G401 (cell line): ENCODE measurements around the gene SDHAF3. TPM values are rescaled to one million over a fixed set of nuclear protein-coding genes. Genes with fewer than 3 reads are reported as not detected.
A peak's percentile ranks its signal among the peaks of the same experiment; 100 is the strongest.
"Not testable (repeated sequence)": the region's sequence is repeated elsewhere in the genome, so short reads cannot be mapped to it uniquely, and the experiment has no call there.

ENCODE experiments used
- DNase-seq: peaks from one replicate; pipeline ENCODE4 v3.0.0-alpha.2; 2015; ENCODE audit warnings: low spot score
- in situ Hi-C: cut with HindIII; loops from 2 replicates; pipeline ENCODE4 v1.10.0; 2016; ENCODE audit warnings: low sequenced_read_pairs, mixed read lengths
- total RNA-seq: library from RNA; depleted of rRNA; stranded (reverse); fragments of >200 nt; shearing (Covaris generic); gene quantifications from 2 replicates; pipeline ENCODE4 v1.2.3, GENCODE V29; 2014

SDHAF3 gene
- total RNA-seq, 1 experiment from 2014 or later, result 54.7 TPM

DNA sequence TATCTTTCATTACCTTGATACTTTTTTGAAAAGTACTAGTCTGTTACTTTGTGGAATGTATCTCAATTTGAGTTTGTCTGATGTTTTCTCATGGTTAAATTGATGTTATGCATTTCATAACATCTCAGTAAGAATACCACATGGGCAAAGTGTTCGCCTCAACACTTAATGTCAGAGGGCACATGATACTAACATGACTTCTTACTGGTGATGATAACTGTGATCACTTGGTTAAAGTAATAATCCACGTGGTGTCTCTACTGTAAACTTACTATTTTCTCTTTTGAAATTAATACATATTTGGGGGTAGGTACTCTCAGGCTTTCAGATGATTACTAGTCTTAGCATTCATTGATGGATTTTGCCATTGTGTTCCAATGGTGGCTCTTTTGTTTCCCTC is 2.2 kb downstream of the SDHAF3 start:
- in situ Hi-C loops, result no loop called here
- no peak for DNase-seq

- no peak for DNase-seq
- in situ Hi-C loops, result no loop called here
These were observed 3.4 kb downstream of the SDHAF3 start for GRCh38 chr7:97120713-97121457.

- in situ Hi-C loops, DNase-seq: not testable (repeated sequence)
These were observed 5.6 kb downstream of the SDHAF3 start for GRCh38 chr7:97123115-97123514.

- in situ Hi-C loops, result no loop called here
These were observed 9.1 kb downstream of the SDHAF3 start for GRCh38 chr7:97126483-97127171.

DNA sequence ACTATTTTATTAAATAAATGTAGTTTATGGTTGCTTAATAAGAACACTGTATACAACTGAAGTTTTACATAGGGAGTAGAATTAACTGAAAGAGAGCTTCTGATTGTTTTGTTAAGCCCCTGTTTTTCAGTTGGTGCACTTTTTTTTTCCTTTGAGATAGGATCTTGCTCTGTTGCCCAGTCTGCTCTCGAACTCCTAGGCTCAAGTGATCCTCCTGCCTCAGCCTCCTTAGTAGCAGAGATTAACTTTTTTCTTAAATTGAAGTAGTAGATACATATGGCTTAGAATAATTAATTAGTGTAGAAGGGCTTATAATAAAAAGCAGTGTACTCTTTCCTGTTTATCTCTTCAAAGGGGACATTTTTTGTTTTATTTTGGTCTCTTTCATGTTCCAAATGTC is 11.2 kb downstream of the SDHAF3 start:
- in situ Hi-C loops, result no loop called here
- no peak for DNase-seq

More at GRCh38 chr7:97126483-97127171, 9.1 kb downstream of the SDHAF3 start:
- DNase-seq, result no peak

GRCh38 chr7:97130417-97131139 is 13.1 kb downstream of the SDHAF3 start:
- in situ Hi-C loops, result no loop called here
- no peak for DNase-seq

DNA sequence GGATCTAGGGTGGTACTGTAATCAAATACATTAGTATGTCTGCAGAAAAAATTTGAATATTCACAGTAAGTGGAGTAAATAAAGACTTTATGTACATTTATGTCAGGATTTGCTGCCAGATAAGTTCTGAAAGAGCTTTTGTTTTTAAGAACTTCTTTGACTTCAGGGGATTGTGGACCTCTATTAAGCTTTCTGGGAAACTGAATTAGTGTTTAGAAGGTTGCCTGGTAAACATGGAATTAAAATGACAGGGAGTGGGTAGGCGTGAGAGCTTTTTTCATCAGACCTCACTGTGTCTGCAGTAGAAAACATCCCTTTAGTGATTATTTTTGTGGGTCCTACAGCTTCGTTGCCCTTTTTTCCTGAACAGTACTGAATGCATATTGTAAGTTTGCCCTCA is 15.7 kb downstream of the SDHAF3 start:
- in situ Hi-C loops, result no loop called here
- no peak for DNase-seq

DNA sequence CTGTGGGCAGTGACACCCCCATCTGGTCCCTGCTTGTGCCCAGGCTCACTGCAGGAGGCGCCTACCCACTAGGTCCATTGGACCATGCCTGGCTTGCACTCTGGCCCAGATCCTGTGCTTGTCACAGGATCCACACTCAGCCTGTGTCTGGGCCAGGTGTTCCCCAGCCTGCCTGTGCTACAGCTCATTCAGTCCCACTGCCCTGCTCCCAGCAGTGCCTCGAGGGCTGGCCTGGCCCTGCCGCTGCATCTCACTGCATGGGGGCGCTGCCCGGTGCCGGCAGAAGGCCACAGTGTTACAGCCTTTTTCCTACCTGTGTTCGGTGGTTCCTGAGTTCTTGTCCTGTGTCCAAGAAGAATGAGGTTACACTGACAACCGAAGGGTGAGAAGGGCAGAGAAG is 21.3 kb downstream of the SDHAF3 start:
- in situ Hi-C loops, result no loop called here
- no peak for DNase-seq

GRCh38 chr7:97145068-97145467 is 27.6 kb downstream of the SDHAF3 start:
- in situ Hi-C loops, result no loop called here
- peak; percentile 15 for DNase-seq

DNA sequence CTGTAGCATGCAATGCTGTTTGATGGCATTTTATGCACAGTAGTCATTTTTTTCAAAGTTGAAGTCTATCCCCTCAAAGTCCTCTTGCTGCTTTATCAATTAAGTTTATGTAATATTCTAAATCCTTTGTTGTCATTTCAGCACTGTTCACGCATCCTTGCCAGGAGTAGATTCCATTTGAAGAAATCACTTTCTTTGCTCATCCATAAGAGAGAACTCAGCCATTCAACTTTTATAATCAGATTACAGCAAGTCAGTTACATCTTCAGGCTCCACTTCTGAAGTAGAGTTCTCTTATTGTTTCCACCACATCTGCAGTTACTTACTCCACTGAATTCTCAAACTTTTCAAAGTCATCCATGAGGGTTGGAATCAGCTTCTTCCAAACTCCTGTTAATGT is 32.3 kb downstream of the SDHAF3 start:
- no peak for DNase-seq
- in situ Hi-C loops, result no loop called here

DNA sequence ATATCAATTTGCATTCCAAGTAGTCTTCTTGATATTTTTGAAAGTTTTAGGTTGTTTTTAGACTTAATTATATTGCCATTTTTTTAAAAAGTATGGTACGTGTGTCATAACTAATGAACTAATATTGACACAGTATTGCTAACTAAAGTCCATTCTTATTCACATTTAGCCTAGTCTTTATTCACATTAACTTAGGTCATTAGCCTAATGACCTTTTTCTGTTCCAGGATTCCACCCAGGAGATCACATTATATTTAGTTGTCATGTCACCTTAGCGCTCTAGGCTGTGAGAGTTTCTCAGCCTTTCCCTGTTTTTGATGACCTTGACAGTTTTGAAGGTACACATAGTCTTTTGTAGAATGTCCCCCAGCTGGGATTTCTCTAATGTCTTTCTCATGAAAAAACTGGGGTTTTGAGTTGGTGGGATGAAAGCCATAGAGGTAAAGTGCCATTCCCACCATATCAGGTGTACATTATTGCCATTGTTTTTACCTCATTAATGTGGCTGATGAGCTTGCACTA is 38.5 kb downstream of the SDHAF3 start:
- in situ Hi-C loops, result no loop called here
- no peak for DNase-seq

- in situ Hi-C loops, result not testable (repeated sequence)
These were observed 42.5 kb downstream of the SDHAF3 start for GRCh38 chr7:97159984-97160383.

DNA sequence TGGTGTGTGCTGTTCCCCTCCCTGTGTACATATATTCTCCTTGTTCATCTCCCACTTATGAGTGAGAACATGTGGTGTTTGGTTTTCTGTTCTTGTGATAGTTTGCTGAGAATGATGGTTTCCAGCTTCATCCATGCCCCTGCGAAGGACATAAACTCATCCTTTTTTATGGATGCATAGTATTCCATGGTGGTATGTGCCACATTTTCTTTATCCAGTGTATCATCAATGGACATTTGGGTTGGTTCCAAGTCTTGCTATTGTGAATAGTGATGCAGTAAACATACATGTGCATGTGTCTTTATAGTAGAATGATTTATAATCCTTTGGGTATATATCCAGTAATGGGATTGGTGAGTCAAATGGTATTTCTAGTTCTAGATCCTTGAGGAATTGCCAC is 44.1 kb downstream of the SDHAF3 start:
- in situ Hi-C loops, DNase-seq: not testable (repeated sequence)

More at GRCh38 chr7:97159984-97160383, 42.5 kb downstream of the SDHAF3 start:
- DNase-seq, result not testable (repeated sequence)

GRCh38 chr7:97166308-97166707 is 48.8 kb downstream of the SDHAF3 start:
- DNase-seq, result no peak
- in situ Hi-C loops, result no loop called here

DNA sequence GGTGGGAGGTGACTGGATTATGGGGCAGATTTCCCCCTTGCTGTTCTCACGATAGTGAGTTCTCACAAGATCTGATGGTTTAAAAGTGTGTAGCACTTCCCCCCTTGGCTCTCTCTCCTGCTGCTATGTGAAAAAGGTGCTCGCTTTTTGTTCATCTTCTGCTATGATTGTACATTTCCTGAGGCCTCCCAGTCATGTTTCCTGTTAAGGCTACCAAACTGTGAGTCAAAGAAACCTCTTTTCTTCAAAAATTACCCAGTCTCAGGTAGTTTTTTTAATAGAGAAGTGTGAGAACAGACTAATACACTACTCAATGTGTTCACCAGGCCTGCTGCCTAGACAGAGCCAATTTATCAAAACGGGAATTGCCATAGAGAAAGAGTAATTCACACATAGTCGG is 49.7 kb downstream of the SDHAF3 start:
- no peak for DNase-seq
- in situ Hi-C loops, result no loop called here

DNA sequence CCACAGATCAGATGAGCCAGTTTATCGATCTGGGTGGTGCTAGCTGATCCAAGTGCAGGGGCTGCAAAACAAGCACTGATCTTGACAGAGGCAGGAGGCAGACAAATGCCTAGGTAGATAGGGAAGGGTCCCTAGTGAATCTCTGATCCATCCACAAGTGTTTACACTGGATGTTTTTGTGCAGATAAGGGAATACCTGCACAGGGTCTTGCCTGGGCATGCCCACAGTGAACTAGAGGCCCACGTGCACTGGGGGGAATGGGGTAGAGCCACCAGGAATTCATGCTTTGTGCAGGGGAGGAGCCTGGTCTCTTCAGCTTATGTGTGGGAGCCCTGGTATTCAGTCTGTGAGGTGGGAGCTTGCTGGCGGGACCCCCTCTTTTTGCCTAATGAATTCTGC is 50.3 kb downstream of the SDHAF3 start:
- DNase-seq, result no peak
- in situ Hi-C loops, result no loop called here

DNA sequence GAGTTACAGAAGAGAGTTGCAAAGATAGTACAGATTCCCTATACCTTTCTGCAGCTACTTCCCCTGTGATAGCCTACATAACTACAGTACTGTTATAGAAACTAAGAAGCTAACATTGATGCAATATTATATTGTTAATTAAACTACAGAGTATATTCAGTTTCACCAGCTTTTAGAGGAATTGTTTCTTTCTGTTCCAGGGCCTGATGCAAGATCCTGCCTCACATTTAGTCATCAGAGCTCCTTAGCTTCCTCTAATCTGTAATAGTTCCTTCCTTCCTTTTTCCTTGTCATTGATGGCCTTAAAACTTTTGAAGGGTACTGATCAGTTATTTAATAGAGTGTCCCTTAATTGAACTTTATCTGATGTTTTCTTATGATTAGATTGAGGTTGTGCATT is 56.8 kb downstream of the SDHAF3 start:
- in situ Hi-C loops, result no loop called here
- DNase-seq, result no peak

DNA sequence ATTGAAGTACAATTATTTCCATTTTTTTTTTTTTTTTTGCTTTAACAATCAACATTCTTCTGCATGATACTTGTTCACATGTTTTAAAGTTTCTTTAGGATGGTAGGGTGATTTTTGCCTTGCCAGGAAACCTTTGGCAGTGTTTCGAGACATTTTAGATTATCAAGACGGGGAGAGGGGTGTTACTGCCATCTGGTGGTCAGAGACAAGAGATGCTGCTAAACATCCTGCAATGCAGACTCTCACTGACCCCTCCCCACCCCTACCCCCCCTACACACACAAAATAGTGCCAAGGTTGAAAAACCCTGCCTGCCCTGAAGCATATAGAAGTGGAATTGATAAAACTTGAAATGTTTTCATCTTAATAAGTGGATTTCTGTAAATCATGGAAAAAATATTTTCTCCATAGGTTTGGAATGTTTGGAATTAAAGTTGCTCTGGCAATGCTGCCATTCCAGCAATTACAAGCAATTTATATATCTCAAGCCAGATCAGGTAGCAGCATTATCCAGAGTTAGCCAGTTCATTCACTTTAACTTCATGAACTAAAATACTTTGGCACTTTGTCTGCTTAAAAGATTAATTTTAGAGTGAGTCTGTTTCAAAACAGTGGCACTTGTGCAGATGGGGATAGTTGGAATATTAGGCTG is 62.1 kb downstream of the SDHAF3 start:
- in situ Hi-C loops, result no loop called here
- DNase-seq, result peak; percentile 65

DNA sequence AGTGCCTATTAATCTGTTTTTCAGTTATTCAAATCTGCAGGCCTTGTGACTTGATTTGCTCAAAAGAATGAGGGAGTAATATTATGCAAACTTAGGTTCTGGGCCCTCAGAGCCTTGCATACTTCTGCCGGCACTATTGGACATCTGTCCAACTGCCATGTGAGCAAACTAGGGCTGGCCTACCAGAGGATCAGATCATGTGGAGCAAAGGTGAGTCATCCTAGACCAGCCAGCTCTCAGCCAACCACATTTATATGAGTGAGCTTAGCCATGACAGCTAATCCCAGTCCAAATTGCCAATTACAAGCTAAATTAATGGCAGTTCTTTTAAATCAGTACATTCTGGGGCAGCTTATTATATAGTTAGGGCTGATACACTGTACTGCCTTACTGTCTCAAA is 69.6 kb downstream of the SDHAF3 start:
- in situ Hi-C loops, result no loop called here
- no peak for DNase-seq
